ENCODE results near the gene PTGIS.

Gene PTGIS

DNA sequence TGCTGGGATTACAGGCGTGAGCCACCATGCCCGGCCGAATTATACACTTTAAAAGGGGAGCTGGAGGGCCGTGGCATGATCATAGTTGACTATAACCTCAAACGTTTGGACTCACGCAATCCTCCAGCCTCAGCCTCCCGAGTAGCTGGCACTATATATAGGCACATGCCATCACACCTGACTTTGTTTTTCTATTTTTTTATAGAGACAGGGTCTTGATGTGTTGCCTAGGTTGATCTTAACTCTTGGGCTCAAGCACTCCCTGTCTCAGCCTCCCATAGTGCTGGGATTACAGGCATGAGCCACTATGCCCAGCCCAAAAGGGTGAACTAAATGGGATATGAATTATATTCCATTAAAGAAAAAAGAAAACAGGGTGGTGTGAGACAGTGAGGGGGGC is 7.8 kb downstream of the PTGIS start:
- no peak for FAIRE-seq

DNA sequence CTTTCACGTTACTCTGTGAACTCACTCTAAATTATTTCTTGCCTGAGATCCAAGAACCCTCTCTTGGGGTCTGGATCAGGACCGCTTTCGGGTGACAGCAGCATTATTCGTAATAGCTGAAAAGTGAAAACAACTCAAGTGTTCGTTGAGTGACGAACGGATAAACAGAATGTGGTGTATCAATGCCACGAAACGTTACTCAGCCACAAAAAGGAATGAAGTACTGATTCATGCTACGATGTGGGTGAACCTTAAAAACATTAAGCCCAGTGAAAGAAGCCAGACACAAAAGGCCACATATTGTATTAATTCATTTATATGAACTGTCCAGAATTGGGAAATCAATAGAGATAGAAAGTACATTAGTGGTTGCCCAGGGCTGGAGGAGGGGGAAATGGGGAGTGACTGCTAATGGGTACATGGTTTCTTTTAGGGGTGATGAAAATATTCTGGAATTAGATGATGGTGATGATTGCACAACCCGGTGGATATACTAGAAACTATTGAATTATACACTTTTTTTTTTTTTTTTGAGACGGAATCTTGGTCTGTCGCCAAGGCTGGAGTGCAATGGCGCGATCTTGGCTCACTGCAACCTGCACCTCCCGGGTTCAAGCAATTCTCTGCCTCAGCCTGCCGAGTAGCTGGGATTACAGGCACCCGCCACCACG is 8.4 kb downstream of the PTGIS start:
- FAIRE-seq, result no peak

DNA sequence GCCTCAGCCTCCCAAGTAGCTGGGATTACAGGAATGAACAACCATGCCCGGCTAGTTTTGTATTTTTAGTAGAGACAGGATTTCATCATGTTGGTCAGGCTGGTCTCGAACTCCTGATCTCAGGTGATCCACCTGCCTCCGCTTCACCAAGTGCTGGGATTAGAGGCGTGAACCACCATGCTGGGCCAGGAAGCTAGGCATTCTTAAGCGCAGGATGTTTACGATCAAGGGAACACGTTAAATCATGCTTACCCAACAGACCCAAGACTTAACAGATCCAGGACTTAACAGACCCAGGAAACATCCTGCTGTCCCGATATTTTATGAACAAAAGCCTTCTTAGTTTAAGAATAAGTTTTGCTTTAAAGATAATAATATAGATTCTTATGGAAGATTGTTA is 9.1 kb downstream of the PTGIS start:
- no peak for FAIRE-seq

DNA sequence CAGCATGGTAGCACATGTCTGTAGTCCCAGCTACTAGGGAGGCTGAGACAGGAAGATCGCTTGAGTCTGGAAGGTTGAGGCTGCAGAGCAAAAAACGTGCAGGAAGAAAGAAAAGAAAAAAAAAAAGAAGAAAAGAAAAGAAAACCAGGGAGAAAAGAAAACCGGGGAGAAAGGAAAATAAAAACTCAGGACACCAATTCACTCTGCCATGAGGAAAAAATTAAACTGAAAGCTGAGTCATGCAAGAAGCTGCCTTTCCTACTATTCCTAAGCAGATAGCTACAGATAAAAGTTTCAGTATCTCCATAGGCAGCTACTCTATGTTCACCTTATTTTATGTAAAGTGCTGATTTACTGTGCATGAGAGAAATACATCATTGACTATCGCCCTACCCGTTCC is 10.5 kb downstream of the PTGIS start:
- FAIRE-seq, result no peak

DNA sequence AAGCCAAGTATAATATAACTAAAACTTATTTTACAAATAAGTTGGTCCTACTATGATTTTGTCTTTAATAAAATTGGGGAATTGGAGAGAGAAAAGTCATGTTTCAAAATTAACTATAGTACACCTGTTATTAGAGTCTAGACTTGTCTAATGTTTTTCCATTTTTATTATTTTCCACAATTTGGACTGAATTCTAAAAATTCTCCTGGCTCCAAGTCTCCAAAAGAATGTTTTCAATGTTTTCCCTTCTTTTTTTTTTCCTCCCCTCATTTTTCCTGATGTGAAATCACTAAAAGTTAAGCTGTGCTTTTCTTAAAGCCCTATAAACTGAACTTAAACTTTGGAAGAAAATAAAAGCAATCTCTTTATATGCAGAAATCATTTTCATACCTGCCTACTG is 11.3 kb downstream of the PTGIS start:
- FAIRE-seq, result no peak

DNA sequence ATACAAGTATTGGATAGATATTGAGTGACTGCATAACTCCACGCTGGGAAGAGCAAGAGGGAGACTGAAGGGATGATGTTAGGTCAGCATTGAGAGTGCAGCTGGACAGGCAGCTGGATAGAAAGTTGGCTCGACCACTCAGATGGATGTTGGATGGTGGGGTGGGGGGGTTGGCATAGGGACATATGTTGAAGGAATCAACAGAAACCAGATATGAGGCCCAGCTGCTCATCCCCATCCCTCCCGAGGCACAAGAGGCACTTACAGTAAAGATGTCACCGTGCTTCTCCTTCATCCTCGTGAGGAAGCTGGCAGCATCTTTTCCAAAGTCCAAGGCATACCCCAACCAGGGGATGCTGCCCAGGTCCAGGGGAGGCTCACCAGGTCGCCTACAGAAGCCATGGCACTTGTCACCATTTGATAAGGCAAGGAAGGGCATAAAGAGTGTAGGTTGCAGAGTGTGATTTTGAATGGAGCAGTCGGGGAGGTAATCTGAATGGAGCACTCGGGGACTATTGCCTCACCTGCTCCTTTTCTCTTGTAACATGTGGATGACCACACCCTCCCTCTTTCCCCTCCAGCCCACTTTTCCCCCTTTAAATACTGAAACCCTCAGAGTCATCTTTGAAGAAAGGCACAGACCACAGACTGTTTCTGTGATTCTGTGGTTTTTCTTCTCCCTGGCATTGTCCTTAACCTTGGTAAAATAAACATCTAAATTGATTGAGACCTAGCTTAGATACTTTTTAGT is 18.0 kb downstream of the PTGIS start:
- no peak for FAIRE-seq

DNA sequence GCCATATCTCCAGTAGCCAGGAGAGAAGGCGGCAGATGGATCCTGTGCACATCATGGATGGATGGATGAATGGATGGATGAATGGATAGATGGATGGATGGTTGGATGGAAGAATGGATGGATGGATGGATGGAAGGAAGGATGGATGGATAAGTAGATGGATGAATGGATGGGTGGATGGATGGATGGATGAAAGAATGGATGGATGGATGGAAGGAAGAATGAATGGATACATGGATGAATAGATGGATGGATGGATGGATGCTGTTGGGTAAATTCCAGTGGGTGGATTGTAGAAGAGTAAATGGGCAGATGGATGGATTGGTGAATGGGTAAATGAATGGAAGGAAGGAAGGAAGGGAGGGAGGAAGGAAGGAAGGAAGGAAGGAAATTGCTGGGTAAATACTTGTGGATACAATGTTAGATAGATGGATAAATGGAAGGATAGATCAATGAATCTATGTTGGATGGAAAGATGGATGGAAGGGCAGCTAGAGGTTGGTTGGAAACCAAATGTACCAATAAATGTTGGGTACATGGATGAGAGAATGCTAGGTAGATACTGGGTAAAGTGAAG is 19.5 kb downstream of the PTGIS start:
- FAIRE-seq, result no peak

DNA sequence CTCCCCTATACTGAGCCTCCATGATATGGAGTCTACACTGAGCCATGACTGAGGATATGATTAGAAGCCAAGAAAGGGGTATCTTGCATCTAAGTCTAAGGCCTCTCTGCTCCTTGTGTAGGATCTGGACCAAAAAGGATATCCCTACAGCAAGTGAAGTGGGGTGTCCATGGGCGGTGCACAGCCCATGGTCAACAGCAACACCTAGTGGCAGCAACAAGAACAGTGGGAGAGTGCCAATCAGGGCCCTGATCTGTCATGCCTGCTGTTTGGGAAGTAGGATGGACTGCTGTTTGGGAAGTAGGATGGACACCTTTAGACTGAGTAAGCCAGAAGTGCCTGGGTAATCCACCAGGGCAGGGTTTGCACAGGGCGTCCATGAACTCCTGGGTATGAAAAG is 22.4 kb downstream of the PTGIS start:
- FAIRE-seq, result no peak

DNA sequence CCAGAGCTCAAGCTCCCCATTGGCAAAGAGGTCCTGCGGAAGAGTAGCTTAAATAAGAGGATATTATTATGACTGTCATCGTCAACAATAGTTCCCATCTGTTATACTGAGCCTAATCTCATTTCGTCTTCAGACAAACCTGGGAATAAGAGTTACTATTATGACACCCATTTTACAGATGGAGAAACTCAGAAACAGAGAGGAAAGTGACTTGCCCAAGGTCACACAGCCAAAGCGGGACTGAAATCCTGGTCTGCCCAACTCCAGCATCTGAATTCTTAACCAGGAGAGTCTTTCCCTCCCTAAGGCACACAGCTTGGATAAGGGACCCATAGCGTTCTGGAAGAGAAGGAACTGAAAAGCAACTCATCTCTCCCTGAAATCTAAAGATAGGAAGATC is 23.4 kb downstream of the PTGIS start:
- no peak for FAIRE-seq

DNA sequence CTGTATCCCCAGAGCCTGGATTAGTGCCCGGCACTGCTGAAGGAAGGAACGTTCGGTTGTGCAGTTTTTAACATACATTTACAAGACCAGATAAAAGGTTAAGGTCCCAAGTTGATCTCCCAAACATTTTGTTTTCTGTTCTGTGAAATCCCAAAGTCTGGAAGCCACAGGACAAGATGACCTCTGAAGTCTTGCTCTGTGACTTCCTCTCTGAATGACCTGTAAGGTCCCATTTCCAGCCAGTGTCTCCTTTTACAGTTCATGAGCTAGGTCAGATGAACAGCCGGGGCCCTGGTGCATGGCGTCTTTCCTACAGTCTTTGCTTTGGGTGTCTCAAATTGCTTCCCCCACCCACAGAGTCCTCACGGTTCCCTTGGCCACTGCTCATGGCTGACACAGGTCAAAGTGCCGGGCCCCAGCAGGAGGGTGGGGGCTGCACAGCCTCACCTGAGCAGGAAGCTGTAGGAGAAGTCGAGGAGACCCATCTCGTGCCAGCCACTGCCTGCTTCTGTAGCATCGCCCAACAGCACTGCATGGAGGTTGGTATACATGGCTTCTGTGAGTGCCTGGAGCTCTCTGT is 24.0 kb downstream of the PTGIS start:
- FAIRE-seq, result no peak

DNA sequence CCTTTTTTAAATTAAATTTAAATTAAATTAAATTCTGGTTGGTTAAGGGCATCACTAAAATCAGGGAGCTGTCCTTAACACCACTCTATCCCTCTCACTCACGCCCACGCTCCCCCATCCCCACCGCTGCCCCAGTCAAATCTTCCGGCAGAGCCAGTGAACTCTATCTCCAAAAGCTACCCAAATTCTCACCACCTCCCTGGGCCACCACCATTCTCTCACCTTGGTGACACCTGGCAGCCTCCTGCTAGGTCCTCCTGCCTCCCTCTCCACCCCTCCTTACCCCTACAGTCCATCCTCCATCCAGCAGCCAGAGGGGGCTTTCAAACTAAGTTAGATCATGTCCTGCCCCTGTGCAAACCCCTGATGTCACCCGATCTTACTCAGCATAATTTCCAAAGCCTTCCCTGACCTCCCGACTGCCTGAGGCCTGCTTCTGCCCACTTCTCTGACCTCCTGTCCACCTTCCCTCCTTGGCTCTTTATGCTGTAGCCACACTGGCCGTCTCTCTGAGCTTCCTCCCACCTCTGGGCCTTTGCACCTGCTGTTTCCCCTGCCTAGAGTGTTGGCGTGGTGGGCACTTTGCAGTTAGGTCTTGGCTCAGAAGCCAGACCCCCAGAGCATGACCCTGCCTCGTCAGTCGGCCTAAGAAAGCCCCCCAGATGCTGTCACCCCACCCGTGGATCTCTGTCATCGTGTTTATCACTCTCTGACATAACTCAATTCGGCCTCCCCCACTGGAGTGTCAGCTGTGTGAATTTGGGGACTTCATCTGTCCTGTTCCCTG is 24.7 kb downstream of the PTGIS start:
- no peak for FAIRE-seq

DNA sequence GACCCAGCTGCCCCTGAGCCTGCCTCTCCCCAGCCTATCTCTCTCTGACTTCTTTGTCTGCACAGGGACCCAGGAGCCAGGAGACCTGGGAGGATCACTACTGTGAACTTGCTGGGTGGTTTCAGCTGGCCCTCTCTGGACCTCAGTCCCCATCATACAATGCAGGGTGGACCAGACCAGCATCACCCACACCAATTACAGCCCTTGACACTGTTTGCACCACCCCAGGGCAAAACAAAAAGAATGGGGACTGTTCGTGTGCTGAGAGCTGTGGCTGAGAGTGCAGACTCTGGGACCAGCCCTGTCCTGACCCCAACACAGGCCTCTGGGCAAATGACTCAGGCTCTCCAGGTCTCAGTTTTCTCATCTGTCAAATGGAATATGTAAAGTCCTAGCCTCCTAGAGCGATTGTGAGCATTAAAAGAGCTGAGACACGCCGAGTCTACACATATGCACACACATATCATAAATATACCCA is 25.4 kb downstream of the PTGIS start:
- no peak for FAIRE-seq

DNA sequence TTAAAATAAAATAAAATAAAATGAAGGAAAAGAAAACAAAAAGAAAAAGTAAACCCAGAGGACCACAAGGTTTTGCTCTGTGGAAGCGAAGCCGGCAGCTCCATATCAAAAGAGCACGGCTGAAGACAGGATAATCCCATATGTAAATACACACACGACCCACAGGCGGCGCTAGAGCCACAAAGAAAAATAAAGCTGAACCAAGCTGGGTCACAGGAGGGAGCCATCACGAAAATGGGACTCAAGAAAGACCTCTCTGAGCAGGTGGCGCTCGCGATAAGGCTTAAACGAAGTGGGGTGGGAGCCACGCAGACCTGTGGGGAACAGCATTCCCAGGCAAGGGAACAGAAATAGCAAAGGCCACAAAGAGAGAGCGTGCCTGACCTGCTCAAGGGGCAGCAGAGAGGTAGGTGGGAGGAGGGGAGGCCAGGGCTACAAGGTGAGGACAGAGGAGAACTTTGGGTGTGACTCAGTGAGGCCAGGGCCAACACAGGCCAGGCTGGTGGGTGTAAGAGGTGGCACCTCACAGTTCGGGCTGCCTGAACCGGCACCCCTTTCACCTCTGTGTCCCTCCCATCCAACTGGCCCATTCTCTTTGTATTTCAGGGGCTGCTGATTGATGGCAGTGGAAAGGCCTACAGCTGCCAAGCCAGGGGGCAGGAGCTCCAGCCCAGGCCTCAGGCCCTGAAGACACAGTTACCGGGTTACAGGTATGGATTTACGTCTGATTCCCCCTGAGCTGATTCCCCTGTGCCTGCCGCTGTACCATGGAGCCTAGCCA is 26.0 kb downstream of the PTGIS start:
- no peak for FAIRE-seq

DNA sequence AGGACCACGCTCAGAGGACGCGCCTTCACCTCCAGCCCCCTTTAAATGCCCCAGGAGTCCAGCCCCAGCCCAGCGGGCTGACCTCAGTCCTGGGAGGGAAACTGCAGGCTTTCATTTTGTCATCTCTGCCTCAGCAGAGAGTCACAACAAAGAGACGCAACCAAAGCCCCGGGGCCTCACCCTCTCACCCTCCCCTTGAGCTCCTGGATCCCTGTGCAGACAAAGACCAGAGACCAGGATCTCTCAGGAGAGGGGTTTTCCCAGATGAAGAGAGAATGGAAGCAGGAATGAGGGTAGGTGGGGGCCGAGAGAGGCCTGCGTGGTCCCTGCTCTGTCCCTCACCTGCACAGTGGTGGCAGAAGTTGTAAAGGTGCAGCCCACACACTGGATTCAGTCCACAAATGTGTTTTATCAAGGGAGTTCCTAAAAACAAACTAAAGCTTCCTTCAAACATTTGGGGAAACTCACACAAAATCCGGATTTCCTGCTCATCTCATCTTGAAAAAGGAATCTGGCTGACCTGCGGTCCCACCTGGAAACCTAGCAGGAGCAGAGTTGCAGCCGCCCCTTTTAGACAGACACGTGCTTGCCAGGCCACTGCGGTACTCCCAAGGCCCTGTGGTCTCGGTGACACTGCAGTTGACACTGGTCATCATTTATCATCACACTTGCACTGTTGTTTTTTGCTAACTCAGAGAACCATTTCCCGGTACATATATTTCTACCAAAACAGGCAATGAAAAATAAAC is 27.1 kb downstream of the PTGIS start:
- FAIRE-seq, result no peak

DNA sequence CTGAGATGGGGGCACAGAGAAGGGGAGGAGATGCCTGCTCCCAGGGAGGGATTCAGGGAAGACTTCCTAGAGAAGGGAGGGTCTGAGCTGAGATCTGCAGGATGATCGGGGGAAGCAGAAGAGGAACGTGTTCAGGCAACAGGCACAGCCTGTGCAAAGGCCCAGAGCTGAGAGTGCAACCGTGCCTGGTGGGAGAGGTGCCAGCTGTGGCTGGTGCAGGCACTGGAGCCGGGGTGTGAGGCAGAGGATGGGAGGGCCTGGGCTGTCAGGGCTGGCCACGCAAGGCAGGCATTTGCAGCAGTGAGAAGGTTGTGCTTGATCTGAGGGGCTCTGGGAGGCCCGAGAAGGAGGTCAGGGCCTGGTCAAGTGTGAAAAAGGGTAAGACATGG is 27.7 kb downstream of the PTGIS start:
- no peak for FAIRE-seq

DNA sequence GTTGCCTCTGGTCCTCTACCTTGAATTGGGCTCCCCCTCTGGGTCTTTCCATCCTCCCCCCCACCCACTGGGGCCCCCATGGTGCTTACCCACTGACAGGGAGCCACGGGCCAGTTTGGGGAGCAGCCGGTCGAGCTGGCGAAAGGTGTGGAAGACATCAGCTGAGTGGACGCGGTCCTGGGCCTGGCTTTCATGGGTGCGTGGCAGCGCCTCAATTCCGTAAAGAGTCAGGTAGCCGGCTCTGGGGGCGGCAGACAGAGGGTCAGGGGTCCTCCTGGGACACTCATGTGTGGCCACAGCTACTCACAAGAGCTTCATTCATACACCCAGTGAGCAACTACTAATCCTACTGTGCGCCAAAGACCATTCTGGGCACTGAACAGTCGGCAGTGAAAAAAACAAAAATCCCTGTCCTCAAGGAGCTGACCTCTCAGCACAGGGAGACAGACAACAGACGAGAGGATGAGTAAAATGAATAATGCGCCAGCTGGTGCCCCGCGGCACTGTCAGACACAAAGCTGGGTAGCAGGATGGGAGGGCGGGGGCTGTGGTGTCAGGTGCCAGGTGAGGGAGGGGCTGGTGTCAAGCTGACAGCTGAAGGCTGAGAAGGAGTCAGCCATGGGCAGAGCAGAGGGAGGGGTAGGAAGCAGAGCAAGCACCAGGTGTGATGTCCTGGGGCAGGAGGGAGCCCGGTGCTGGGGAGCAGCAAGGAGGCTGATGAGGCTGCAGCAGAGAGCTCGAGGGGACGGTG is 28.3 kb downstream of the PTGIS start:
- no peak for FAIRE-seq

DNA sequence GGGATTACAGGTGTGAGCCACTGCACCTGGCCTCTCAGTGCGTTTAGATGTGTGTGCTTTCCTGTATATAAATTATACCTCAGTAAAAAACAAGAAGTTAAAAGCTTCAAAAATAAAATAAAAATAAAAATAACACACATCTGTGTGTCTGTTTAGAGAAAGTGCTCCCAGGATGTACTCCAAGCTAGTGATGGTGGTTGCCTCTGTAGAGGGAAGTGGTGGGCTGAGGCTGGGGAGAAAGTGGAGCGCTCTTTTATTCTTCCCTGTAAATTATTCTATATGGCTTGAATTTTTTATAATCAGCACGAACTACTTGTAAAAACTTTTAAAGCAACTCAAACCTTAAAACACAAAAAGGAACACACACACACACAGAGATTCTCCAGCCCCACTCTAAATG is 29.0 kb downstream of the PTGIS start:
- FAIRE-seq, result no peak

DNA sequence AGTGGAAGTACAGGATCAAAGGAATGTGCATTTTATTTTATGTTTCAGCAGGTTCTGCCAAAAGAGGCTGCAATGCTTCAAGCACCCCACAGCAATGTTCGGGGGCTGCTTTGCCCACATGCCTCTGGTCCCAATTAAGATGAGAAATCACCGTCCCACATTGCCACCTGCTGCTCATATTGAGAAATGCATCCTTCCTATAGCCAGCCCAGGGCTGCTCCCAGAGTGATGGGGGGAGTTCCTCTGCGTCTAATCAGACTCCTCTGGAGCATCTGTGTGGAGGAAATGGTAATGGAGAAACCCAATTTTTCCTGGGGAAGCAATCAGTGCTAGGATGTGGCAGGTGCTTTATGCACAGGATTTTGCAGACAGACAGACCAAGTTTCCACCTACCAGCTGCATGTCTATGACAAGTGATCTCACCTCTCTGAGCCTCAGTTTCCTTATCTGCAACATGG is 33.7 kb downstream of the PTGIS start:
- FAIRE-seq, result no peak

DNA sequence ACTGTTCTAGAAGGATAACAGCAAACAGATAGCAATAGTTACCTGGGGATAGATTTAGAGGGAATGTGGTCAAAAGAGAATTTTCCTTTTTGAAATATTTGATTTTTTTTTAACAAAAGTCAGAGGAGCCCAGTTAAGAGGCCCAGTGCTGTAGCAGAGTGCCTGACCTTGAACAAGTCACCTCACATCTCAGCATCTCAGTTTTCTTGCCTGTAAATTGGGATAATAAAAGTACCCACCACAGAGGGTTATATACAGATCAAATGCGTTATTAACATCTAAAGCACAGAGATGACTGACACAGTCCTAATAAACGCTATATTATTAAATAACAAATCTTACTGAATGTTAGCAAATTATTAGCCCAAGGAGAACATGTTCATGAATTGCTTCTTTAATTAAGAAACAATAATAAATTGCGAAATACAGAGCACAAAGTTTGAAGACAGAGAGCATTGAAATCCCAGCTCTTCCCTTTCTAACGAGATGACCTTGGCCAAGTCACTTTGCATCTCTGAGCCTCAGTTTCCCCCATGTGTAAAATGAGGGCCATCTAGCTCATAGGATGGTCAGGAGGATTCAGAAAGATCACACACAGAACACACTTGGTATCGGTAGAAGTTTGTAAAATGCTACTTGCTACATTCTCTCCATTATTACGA is 35.5 kb downstream of the PTGIS start:
- FAIRE-seq, result no peak

DNA sequence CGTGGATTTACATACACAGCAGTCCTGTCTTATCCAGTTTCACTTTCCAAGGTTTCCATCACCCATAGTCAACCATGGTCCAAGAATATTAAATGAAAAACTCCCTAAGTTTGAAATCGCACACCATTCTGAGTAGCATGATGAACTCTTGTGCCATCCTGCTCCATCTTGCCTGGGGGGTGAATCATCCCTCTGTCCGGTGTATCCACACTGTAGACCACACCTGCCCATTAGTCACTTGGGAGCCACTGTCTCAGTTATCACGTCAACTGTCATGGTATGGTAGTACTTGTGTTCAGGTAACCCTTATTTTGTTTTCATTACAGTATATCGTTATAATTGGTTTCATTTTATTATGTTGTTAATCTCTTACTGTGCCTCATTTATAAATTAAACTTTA is 38.5 kb downstream of the PTGIS start:
- no peak for FAIRE-seq

All from endometrium (tissue), 2 donors.